Esophagus (tissue), 2 donors: ENCODE measurements around the gene MAP3K9. TPM values are rescaled to one million over a fixed set of nuclear protein-coding genes. Genes with fewer than 3 reads are reported as not detected.
"Not testable (repeated sequence)": the region's sequence is repeated elsewhere in the genome, so short reads cannot be mapped to it uniquely, and the experiment has no call there.

Experiments used
- H3K27ac ChIP-seq, 2 donors: one replicate each; pipeline ENCODE4 v1.5.1; 2013; ENCODE audit warnings: low read depth in 2 of 2, mild to moderate bottlenecking in 2 of 2, inconsistent platforms in 1 of 2, low read length in 1 of 2, moderate library complexity in 1 of 2
- H3K27me3 ChIP-seq, 2 donors: one replicate each; pipeline ENCODE4 v1.6.1; 2013; ENCODE audit warnings: low read length in 2 of 2, control low read depth in 1 of 2, mild to moderate bottlenecking in 1 of 2; ENCODE audit not compliant: insufficient read depth in 2 of 2, control insufficient read depth in 1 of 2
- H3K36me3 ChIP-seq, 2 donors: one replicate each; pipeline ENCODE4 v1.6.1; 2013; ENCODE audit warnings: low read length in 1 of 2; ENCODE audit not compliant: control insufficient read depth in 2 of 2, insufficient read depth in 2 of 2
- H3K4me1 ChIP-seq, 2 donors: one replicate each; pipeline ENCODE4 v1.6.1; 2013; ENCODE audit warnings: low read length in 1 of 2; ENCODE audit not compliant: control insufficient read depth in 2 of 2, insufficient read depth in 2 of 2
- H3K4me3 ChIP-seq, 2 donors: one replicate each; pipeline ENCODE4 v1.5.1; 2013; ENCODE audit warnings: low read length in 2 of 2, mild to moderate bottlenecking in 2 of 2, low read depth in 1 of 2, moderate library complexity in 1 of 2
- H3K9me3 ChIP-seq, 2 donors: one replicate each; pipeline ENCODE4 v1.6.1; 2013; ENCODE audit warnings: mild to moderate bottlenecking in 2 of 2, low read depth in 1 of 2, low read length in 1 of 2, moderate library complexity in 1 of 2; ENCODE audit not compliant: control insufficient read depth in 2 of 2, insufficient read depth in 1 of 2
- WGBS, 2 donors: extraction: QIAGEN DNeasy Blood & Tissue Kit; methylation state at CpG; one replicate each; pipeline ENCODE4 v1.1.7; 2013; 5-methylcytosine and 5-hydroxymethylcytosine counted together
- polyA plus RNA-seq, 2 donors: library from polyadenylated mRNA; stranded (reverse); fragments of 200-250 nt; gene quantifications; one replicate each; pipeline ENCODE4 v1.2.3, GENCODE V29; 2013
- donor health status: healthy with polysubstance abuse.
- donor health status: Bipolar disorder and iron deficiency.

The MAP3K9 gene
- polyA plus RNA-seq, 2 donors: 4.2 to 11.6 TPM

- Histone ChIP-seq H3K36me3 (no peaks in the 10 kb centered on the region), H3K27ac (peak overlapping the region; percentile 66 to 88), H3K4me3 (no peak overlapping the region), H3K9me3 (no peaks in the 10 kb centered on the region), H3K4me1 (peaks cover 2 to 5% of the 10 kb centered on the region in 2 donors), H3K27me3 (no peaks in the 10 kb centered on the region)
- WGBS, 2 donors: 45 to 59% methylated on average over 8 of the region's 8 CpGs
Observed at GRCh38 chr14:70709726-70710382, 99.5 kb downstream of the MAP3K9 start.

- Histone ChIP-seq H3K4me3 (no peak overlapping the region), H3K27me3 (no peaks in the 10 kb centered on the region), H3K27ac (peak overlapping the region; percentile 9 to 47), H3K9me3 (no peaks in the 10 kb centered on the region), H3K36me3 (no peaks in the 10 kb centered on the region), H3K4me1 (peaks cover 2 to 5% of the 10 kb centered on the region in 2 donors)
- WGBS, 2 donors: 76 to 87% methylated on average over 15 of the region's 15 CpGs
Observed at GRCh38 chr14:70708717-70709570, 100.4 kb downstream of the MAP3K9 start.

GRCh38 chr14:70707138-70708038 lies 101.9 kb downstream of the MAP3K9 start:
- H3K4me1 ChIP-seq: peaks cover 2 to 5% of the 10 kb centered on the region in 2 donors
- H3K9me3 ChIP-seq: no peaks in the 10 kb centered on the region
- H3K27ac ChIP-seq: peak overlapping the region; percentile 72 to 86
- WGBS, 2 donors: 72 to 77% methylated on average over 6 of the region's 6 CpGs
- no peak overlapping the region for H3K4me3 ChIP-seq
- no peaks in the 10 kb centered on the region for H3K27me3 ChIP-seq
- no peaks in the 10 kb centered on the region for H3K36me3 ChIP-seq

- H3K9me3 ChIP-seq: no peaks in the 10 kb centered on the region
- H3K27ac ChIP-seq: peak overlapping the region; percentile 7 to 63
- H3K27me3 ChIP-seq: no peaks in the 10 kb centered on the region
- H3K4me3 ChIP-seq: no peak overlapping the region
- H3K4me1 ChIP-seq: peaks cover 2 to 5% of the 10 kb centered on the region in 2 donors
- H3K36me3 ChIP-seq: no peaks in the 10 kb centered on the region
Observed at GRCh38 chr14:70706177-70706576, 103.1 kb downstream of the MAP3K9 start.

- Histone ChIP-seq H3K27ac (peak overlapping the region in 1 of 2 donors; percentile 42), H3K27me3 (no peaks in the 10 kb centered on the region), H3K4me3 (no peak overlapping the region), H3K36me3 (no peaks in the 10 kb centered on the region), H3K4me1 (peaks cover 2 to 5% of the 10 kb centered on the region in 2 donors), H3K9me3 (no peaks in the 10 kb centered on the region)
- 83 to 91% methylated on average over 1 of the region's 1 CpG for WGBS, 2 donors
Observed at GRCh38 chr14:70704960-70705359, 104.4 kb downstream of the MAP3K9 start.

- not testable (repeated sequence) for H3K27me3 ChIP-seq, H3K9me3 ChIP-seq, H3K36me3 ChIP-seq, H3K27ac ChIP-seq, H3K4me3 ChIP-seq
- 91 to 96% methylated on average over 1 of the region's 1 CpG for WGBS, 2 donors
- H3K4me1 ChIP-seq: peaks cover 0 to 11% of the 10 kb centered on the region in 2 donors
Observed at GRCh38 chr14:70703621-70704168, 105.6 kb downstream of the MAP3K9 start.

- Histone ChIP-seq H3K4me3 (no peak overlapping the region), H3K27ac (peak overlapping the region; percentile 51 to 78), H3K9me3 (no peaks in the 10 kb centered on the region), H3K36me3 (no peaks in the 10 kb centered on the region), H3K4me1 (peaks cover 0 to 10% of the 10 kb centered on the region in 2 donors), H3K27me3 (no peaks in the 10 kb centered on the region)
- 57 to 82% methylated on average over 3 of the region's 3 CpGs for WGBS, 2 donors
Observed at GRCh38 chr14:70702161-70702560, 107.2 kb downstream of the MAP3K9 start.

- Histone ChIP-seq H3K4me1 (peaks cover 0 to 10% of the 10 kb centered on the region in 2 donors), H3K9me3 (no peaks in the 10 kb centered on the region), H3K4me3 (peak overlapping the region; percentile 4 to 5), H3K27me3 (no peaks in the 10 kb centered on the region), H3K36me3 (no peaks in the 10 kb centered on the region), H3K27ac (peak overlapping the region; percentile 44 to 78)
Observed at GRCh38 chr14:70701610-70702009, 107.7 kb downstream of the MAP3K9 start.

- WGBS, 2 donors: 76 to 81% methylated on average over 4 of the region's 4 CpGs
- H3K4me1 ChIP-seq: peaks cover 0 to 8% of the 10 kb centered on the region in 2 donors
- no peaks in the 10 kb centered on the region for H3K36me3 ChIP-seq
- no peaks in the 10 kb centered on the region for H3K9me3 ChIP-seq
- no peaks in the 10 kb centered on the region for H3K27me3 ChIP-seq
- peak overlapping the region; percentile 5 to 27 for H3K4me3 ChIP-seq
- H3K27ac ChIP-seq: peak overlapping the region; percentile 73 to 85
Observed at GRCh38 chr14:70700955-70701585, 108.2 kb downstream of the MAP3K9 start.
